Measurements from ENCODE around the gene P2RY6.

GRCh38 chr11:73267906-73268540 is 4.1 kb upstream of the P2RY6 start:
- no peak for TF ChIP-seq GATA2 (IDR thresholded peaks at IDR 0.05; ENCODE audit: low read depth, low read length)
- no peak for TF ChIP-seq GATA3 (IDR thresholded peaks at IDR 0.05; ENCODE audit: low read depth, low read length)

Measured in SH-SY5Y (cell line).